Spleen (tissue), 11 donors: ENCODE results near the gene PCNX3. TPM values are rescaled to one million over a fixed set of nuclear protein-coding genes. Genes with fewer than 3 reads are reported as not detected.

Source experiments
- DNase-seq: peaks from one replicate; pipeline ENCODE4 v3.0.0-alpha.2; 2020
- H3K27ac ChIP-seq, 8 donors: fragments of 200-600 bp; sonication (generic) in 7 of 8; 1 replicate in 4 of 8; 2 replicates in 4 of 8; pipeline versions ENCODE4 v1.5.0 to v1.8.0; 2016 to 2021; ENCODE audit warnings: inconsistent platforms in 4 of 8, mild to moderate bottlenecking in 4 of 8, moderate library complexity in 1 of 8
- H3K27me3 ChIP-seq, 7 donors: fragments of 200-600 bp; sonication (generic) in 6 of 7; replicated peaks in 1 of 7; 1 replicate in 4 of 7; 2 replicates in 3 of 7; pipeline versions ENCODE4 v1.5.0 to v1.8.0; 2016 to 2021; ENCODE audit warnings: inconsistent platforms in 3 of 7, mild to moderate bottlenecking in 1 of 7
- H3K36me3 ChIP-seq, 6 donors: fragments of 200-600 bp; sonication (generic) in 5 of 6; 1 replicate in 4 of 6; 2 replicates in 2 of 6; pipeline versions ENCODE4 v1.5.0 to v1.8.0; 2016 to 2021; ENCODE audit warnings: inconsistent platforms in 2 of 6
- H3K4me1 ChIP-seq, 6 donors: fragments of 200-600 bp; sonication (generic) in 5 of 6; 1 replicate in 3 of 6; 2 replicates in 3 of 6; pipeline versions ENCODE4 v1.5.0 to v1.8.0; 2016 to 2021; ENCODE audit warnings: inconsistent platforms in 3 of 6
- H3K4me3 ChIP-seq, 8 donors: fragments of 200-600 bp; sonication (generic) in 7 of 8; 1 replicate in 4 of 8; 2 replicates in 4 of 8; pipeline versions ENCODE4 v1.5.0 to v1.8.0; 2016 to 2021; ENCODE audit warnings: inconsistent platforms in 4 of 8, mild to moderate bottlenecking in 4 of 8, moderate library complexity in 2 of 8
- H3K9me3 ChIP-seq, 8 donors: fragments of 200-600 bp; sonication (generic) in 7 of 8; 1 replicate in 4 of 8; 2 replicates in 4 of 8; pipeline versions ENCODE4 v1.5.0 to v1.8.0; 2016 to 2021; ENCODE audit warnings: inconsistent platforms in 4 of 8
- CTCF ChIP-seq, 11 experiments: fragments of 200-600 bp in 7 of 11; fragments of 450-650 bp in 4 of 11; sonication (generic) in 4 of 11; IDR thresholded peaks in 8 of 11; conservative IDR thresholded peaks in 3 of 11; 1 replicate in 7 of 11; 2 replicates in 4 of 11; pipeline versions ENCODE4 v1.4.0 to v1.8.0; 2016 to 2021; ENCODE audit warnings: antibody characterized with exemption in 11 of 11, inconsistent platforms in 4 of 11, mild to moderate bottlenecking in 1 of 11
- POLR2A ChIP-seq, 3 donors: fragments of 450-650 bp; IDR thresholded peaks; one replicate each; pipeline ENCODE4 v1.5.1; 2017; ENCODE audit warnings: antibody characterized with exemption in 3 of 3, mild to moderate bottlenecking in 1 of 3
- POLR2AphosphoS5 ChIP-seq, 3 donors: sonication (generic); formaldehyde crosslinking; IDR thresholded peaks; one replicate each; pipeline ENCODE4 v1.5.1; 2017; ENCODE audit warnings: antibody characterized with exemption in 3 of 3
- WGBS, 5 donors: extraction: QIAGEN DNeasy Blood & Tissue Kit in 3 of 5; methylation state at CpG; one replicate each; pipeline versions ENCODE4 v1.1.5 to v1.1.7; 2013 to 2018; 5-methylcytosine and 5-hydroxymethylcytosine counted together
- intact Hi-C: fragments of 100-400 bp; cut with DNase I; formaldehyde crosslinking; loops from one replicate; pipeline ENCODE4 v1.15.0; 2023; ENCODE audit warnings: low total_unique reads
- polyA plus RNA-seq, 3 donors: library from polyadenylated mRNA; stranded (reverse); fragments of 200-250 nt; gene quantifications; one replicate each; pipeline ENCODE4 v1.2.1, GENCODE V29; 2013
- total RNA-seq, 7 donors: library from RNA; depleted of rRNA in 3 of 7; stranded (reverse); fragments of >200 nt in 3 of 7; fragmentation: NEBNext Ultra II Directional in 4 of 7; extraction: Animal tissue kit (Norgen Biotek cat#: 25700) in 4 of 7; gene quantifications; one replicate each; pipeline versions ENCODE4 v1.1.0 to v1.2.1, GENCODE V29; 2016 to 2021
- donor health status: healthy with polysubstance abuse.
- donor health status: DM: no; HTN: no; CAD: no; lungs with moderate emphysema.
- donor health status: DM: no; HTN: no; CAD: no.
- donor health status: Bipolar disorder and iron deficiency.
- donor health status: healthy.
- donor health status: DM: no; HTN: no; CAD: no.
- donor health status: DM: yes; HTN: yes; CAD: no.

PCNX3 gene
- total and polyA plus RNA-seq, 10 donors, result 9.2 to 51.3 (median 46.9) TPM

- 91 to 95% (median 94%) methylated on average over 12 to 14 of the region's 14 CpGs for WGBS, 5 donors
- H3K27ac ChIP-seq, result no peak overlapping the region
- H3K36me3 ChIP-seq, result peaks cover 6 to 100% (median 97%) of the 10 kb centered on the region in 6 donors
- no peaks in the 10 kb centered on the region for H3K9me3 ChIP-seq
- intact Hi-C loops, result no loop called here
- H3K4me1 ChIP-seq, result peaks cover 0 to 55% (median 20%) of the 10 kb centered on the region in 6 donors
- TF ChIP-seq POLR2AphosphoS5 (IDR thresholded peaks at IDR 0.05) (peak in 1 of 3 donors; percentile 13), CTCF (IDR thresholded peaks at IDR 0.05 in 8 of 11, conservative IDR thresholded peaks at IDR 0.05 in 3 of 11) (no peak)
- no peak overlapping the region for H3K4me3 ChIP-seq
- no peak for DNase-seq
- no peaks in the 10 kb centered on the region for H3K27me3 ChIP-seq
Observed at GRCh38 chr11:65623177-65623576, 7.6 kb downstream of the PCNX3 start.

GRCh38 chr11:65623852-65624616 is 8.5 kb downstream of the PCNX3 start:
- Histone ChIP-seq H3K4me1 (peaks cover 0 to 47% (median 14%) of the 10 kb centered on the region in 6 donors), H3K27ac (no peak overlapping the region), H3K36me3 (peaks cover 0 to 100% (median 97%) of the 10 kb centered on the region in 6 donors), H3K4me3 (no peak overlapping the region), H3K27me3 (no peaks in the 10 kb centered on the region), H3K9me3 (no peaks in the 10 kb centered on the region)
- 91 to 97% (median 95%) methylated on average over 25 of the region's 25 CpGs for WGBS, 5 donors
- intact Hi-C loops, result no loop called here
- no peak for DNase-seq
- TF ChIP-seq POLR2AphosphoS5 (IDR thresholded peaks at IDR 0.05), result peak in 1 of 3 donors; percentile 45
- TF ChIP-seq POLR2A (IDR thresholded peaks at IDR 0.05), result no peak
- TF ChIP-seq CTCF (IDR thresholded peaks at IDR 0.05 in 8 of 11, conservative IDR thresholded peaks at IDR 0.05 in 3 of 11), result no peak

GRCh38 chr11:65624931-65625627 is 9.5 kb downstream of the PCNX3 start:
- intact Hi-C loops, result loop anchor here (5.0 kb wide), 1 partner anchor 192 kb away; no protein-coding TSS in a partner anchor
- WGBS, 5 donors, result 80 to 93% (median 84%) methylated on average over 10 to 30 of the region's 30 CpGs

More at GRCh38 chr11:65624931-65625627, 9.5 kb downstream of the PCNX3 start:
- no peaks in the 10 kb centered on the region for H3K27me3 ChIP-seq
- H3K27ac ChIP-seq, result no peak overlapping the region
- H3K36me3 ChIP-seq, result peaks cover 4 to 100% (median 97%) of the 10 kb centered on the region in 6 donors
- TF ChIP-seq POLR2A (IDR thresholded peaks at IDR 0.05) (no peak), POLR2AphosphoS5 (IDR thresholded peaks at IDR 0.05) (no peak), CTCF (IDR thresholded peaks at IDR 0.05 in 8 of 11, conservative IDR thresholded peaks at IDR 0.05 in 3 of 11) (no peak)
- no peaks in the 10 kb centered on the region for H3K9me3 ChIP-seq
- no peak overlapping the region for H3K4me3 ChIP-seq
- DNase-seq, result no peak
- H3K4me1 ChIP-seq, result peaks cover 0 to 36% (median 11%) of the 10 kb centered on the region in 6 donors
